ACHN (cell line): ENCODE measurements around the gene KCNQ1.

Source experiments
- DNase-seq: peaks from one replicate; pipeline ENCODE4 v3.0.0-alpha.2; 2015
- in situ Hi-C: cut with HindIII; loops from 2 replicates; pipeline ENCODE4 v1.10.0; 2017; ENCODE audit warnings: low sequenced_read_pairs, low pct_ligation_motif_present, low pct_unique_long_range_greater_than_20kb

KCNQ1 gene

DNA sequence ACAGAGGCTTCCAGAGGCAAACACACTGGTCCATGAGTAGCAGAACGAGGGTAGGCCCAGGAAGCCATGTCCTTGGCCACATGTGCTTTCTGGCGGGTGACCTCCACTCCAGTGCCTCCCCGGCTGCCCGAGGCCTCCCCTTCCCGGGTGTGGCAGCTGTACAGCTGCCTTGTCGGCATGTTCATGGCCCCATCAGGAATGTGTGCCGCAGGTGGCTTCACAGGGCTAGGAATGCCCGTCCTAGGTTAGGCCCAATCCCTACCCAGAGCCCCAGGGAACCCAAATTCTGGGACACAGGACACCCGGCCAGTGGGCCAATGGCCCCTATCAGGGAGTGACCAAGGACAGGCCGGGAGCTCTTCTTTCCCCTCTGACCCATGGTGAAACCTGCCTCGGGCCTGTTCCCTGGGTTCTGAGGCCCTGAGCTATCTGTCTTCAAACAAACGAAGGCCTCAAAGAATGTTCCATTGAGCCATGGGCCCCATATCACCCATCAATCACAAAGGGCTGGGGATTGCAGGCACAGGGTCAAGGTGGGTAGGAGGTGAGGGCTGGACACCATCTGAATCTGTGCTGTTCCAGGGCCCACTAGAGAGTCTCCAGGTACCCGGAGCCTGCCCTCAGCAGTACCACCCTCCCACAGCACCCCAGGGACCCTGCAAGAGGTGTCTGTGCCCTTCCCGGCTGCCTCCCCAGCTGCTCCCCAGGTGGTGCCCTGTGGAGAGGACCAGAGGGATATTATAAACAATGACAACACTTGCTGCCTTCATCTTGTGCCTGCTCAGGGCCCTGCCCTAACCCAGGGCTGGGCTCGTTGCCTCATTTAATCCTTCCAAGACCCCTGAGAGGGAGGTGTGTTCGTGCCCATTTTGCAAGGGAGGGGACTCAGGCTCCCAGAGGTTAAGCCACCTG lies 444.8 kb downstream of the KCNQ1 start:
- no peak for DNase-seq
- in situ Hi-C loops: no loop called here

DNA sequence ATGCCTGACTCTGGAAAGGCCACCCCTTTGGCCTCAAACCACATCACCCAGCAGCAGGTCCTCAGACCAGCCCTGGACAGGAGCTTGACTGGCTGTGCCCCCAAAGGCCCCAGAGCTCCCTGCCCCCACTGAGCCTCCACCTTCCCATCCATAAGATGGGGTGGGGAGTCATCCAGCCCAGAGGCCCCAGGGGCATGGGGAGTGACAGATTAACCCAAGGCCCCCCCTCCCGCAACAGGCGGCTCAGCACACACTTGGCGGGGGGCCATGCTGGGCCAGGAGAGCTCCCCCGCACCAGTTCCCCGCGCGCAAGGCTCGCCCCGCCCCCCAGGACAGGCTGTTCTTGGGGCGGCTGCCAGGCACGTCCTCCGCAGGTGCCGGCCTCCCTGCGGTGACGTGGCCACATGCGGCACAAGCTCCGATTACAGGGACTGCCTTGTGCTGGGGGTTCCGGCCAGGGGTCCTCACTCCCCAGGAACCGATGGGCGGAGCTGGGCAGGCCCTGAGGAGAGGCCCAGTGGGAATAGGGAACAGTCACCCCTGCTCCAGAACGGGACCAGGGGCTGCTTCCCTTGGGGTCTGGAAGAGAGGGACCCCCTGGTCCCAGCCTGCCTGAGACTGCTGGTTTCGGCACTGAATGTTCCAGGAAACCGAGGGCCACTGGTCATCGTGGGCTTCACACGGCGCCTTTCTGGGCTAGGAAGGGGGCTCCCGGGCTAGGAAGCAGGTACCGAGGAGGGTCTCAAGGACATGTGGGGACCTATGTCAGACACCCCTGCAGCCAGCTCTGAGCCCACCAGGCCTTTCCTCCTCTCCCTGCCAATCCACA lies 445.9 kb downstream of the KCNQ1 start:
- DNase-seq: peak; percentile 12
- in situ Hi-C loops: no loop called here

- in situ Hi-C loops: no loop called here
- peak; percentile 7 for DNase-seq
Measured at GRCh38 chr11:2891326-2892214, 446.8 kb downstream of the KCNQ1 start.

GRCh38 chr11:2892215-2892966 lies 447.6 kb downstream of the KCNQ1 start:
- peak; percentile 49 for DNase-seq
- in situ Hi-C loops: no loop called here

- in situ Hi-C loops: no loop called here
- no peak for DNase-seq
Measured at GRCh38 chr11:2892967-2893528, 448.2 kb downstream of the KCNQ1 start.

- no peak for DNase-seq
- in situ Hi-C loops: no loop called here
Measured at GRCh38 chr11:2893935-2894334, 449.1 kb downstream of the KCNQ1 start.

DNA sequence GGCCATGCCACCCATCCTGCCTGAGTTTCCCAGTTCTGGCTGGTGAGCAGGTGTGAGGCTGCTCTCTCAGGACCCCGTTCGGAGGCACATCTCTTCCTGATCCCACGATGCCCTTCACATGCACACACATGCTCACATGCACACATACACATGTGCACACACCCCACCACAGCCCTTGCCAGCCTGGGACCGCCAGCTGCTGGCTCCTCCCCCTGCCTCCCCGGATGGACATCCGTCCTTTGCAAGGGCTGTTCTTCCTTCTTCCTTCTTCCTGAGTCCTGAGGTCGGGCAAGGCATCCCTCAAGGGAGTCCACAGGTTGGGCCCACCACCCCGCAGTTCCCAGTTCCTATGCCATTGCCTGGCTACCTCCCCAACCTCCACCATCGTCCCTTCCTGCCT lies 451.2 kb downstream of the KCNQ1 start:
- in situ Hi-C loops: no loop called here
- no peak for DNase-seq

DNA sequence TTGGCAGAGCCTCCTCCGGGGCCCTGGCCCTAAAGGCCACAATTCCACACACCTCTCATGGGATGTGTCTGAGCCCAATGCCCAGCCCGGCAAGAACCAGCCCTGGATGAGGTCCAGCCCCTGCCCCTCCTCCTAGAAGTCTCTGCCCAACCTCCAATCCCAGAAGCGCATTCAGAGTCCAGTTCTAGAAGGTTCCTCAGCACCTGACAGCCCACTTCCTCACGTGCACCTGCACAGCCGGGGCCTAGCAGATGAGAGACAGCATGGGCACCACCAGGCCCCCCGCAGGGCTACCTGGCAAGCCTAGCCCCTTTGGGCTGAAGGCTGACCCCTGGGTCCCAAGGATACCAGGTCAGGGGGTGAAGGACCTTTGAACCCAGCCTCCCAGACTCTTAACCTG lies 452.2 kb downstream of the KCNQ1 start:
- no peak for DNase-seq

DNA sequence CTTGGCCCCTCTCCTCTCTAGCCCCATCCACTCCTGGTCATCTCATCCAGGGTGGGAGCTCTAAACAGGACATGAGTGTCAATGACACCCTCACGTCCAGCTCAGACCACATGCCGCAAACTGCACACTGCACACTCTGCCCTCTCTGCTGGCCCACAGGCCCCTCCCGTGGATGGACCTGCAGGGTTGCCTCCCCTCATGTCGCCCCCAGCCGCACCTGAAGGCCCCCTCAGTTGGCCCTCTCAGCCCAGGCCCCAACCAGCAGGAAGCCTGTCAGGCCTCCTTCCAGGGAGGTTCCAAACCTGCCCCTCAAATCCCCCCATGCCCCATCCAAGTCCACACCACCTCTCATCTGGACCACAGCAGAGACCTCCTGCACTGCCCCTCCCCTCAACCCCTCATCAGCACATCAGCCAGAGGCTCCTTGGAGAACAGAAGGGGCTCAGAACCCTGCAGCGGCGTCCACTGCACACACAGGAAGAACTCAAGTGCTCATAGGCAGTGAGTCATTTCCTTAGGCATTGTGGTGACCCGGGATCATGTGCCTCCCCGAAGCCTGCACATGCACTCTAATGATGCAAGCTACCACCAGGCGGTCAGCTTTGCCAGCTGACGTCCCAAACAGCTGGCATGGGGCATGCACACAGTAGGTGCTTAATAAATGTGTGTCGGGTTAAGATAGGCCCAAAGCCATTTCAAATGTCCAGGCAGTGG lies 453.7 kb downstream of the KCNQ1 start:
- in situ Hi-C loops: no loop called here
- peak; percentile 73 for DNase-seq

More for the DNA sequence above, 452.2 kb downstream of the KCNQ1 start:
- in situ Hi-C loops: no loop called here
